GM18511 (cell line): Measurements from ENCODE around the gene EIF5A2.
"Not testable (repeated sequence)": the region's sequence is repeated elsewhere in the genome, so short reads cannot be mapped to it uniquely, and the experiment has no call there.

Source experiments
- ATAC-seq: cut with Tn5 transposase; IDR thresholded peaks from one replicate; pipeline ENCODE4 v1.9.1; 2021; ENCODE audit warnings: mild to moderate bottlenecking, moderate library complexity; ENCODE audit not compliant: unreplicated experiment

The EIF5A2 gene

GRCh38 chr3:170897199-170897598 lies 11.2 kb downstream of the EIF5A2 start:
- not testable (repeated sequence) for ATAC-seq

GRCh38 chr3:170896781-170897180 lies 11.7 kb downstream of the EIF5A2 start:
- ATAC-seq, result no peak

- not testable (repeated sequence) for ATAC-seq
Observed at GRCh38 chr3:170896333-170896732, 12.1 kb downstream of the EIF5A2 start.

- ATAC-seq, result no peak
Observed at GRCh38 chr3:170893895-170894294, 14.5 kb downstream of the EIF5A2 start.

- ATAC-seq, result no peak
Observed at GRCh38 chr3:170889630-170890029, 18.8 kb downstream of the EIF5A2 start.

GRCh38 chr3:170889132-170889531 lies 19.3 kb downstream of the EIF5A2 start:
- ATAC-seq, result no peak

GRCh38 chr3:170884109-170884930 lies 24.1 kb downstream of the EIF5A2 start:
- not testable (repeated sequence) for ATAC-seq

GRCh38 chr3:170878688-170879087 lies 29.7 kb downstream of the EIF5A2 start:
- not testable (repeated sequence) for ATAC-seq

- ATAC-seq, result not testable (repeated sequence)
Observed at GRCh38 chr3:170877311-170877710, 31.1 kb downstream of the EIF5A2 start.

GRCh38 chr3:170876537-170876936 lies 31.9 kb downstream of the EIF5A2 start:
- no peak for ATAC-seq

GRCh38 chr3:170869645-170870593 lies 38.5 kb downstream of the EIF5A2 start, which contains the start of gene RPL22L1:
TSS of gene RPL22L1 (minus strand) at chr3:170870195. CDS start at chr3:170870167, 28 bp downstream.
- peak; percentile 97 for ATAC-seq

- no peak for ATAC-seq
Observed at GRCh38 chr3:170869239-170869590, 39.2 kb downstream of the EIF5A2 start.

GRCh38 chr3:170868577-170869238 lies 39.7 kb downstream of the EIF5A2 start:
- ATAC-seq, result no peak

- no peak for ATAC-seq
Observed at GRCh38 chr3:170867143-170867937, 41.1 kb downstream of the EIF5A2 start.

- no peak for ATAC-seq
Observed at GRCh38 chr3:170866499-170866898, 41.9 kb downstream of the EIF5A2 start.

- ATAC-seq, result no peak
Observed at GRCh38 chr3:170865209-170866094, 43.0 kb downstream of the EIF5A2 start.

GRCh38 chr3:170864525-170865208 lies 43.8 kb downstream of the EIF5A2 start:
- ATAC-seq, result no peak

GRCh38 chr3:170863816-170864215 lies 44.6 kb downstream of the EIF5A2 start:
- ATAC-seq, result no peak
